Endothelial cell of hepatic sinusoid (primary cell): ENCODE data around the gene SPZ1.
"Not testable (repeated sequence)": the region's sequence is repeated elsewhere in the genome, so short reads cannot be mapped to it uniquely, and the experiment has no call there.

ENCODE experiments used
- in situ Hi-C: cut with HindIII; loops from 2 replicates; pipeline ENCODE4 v1.10.0; 2017; ENCODE audit warnings: low sequenced_read_pairs

SPZ1 gene

GRCh38 chr5:80319702-80320101 is at the start of gene SPZ1:
SPZ1 (plus strand) TSS chr5:80320002; CDS start chr5:80320216, 214 bp downstream.
- in situ Hi-C loops: loop anchor here (25.0 kb wide), 1 partner anchor 457 kb away; no protein-coding TSS in a partner anchor

- in situ Hi-C loops: not testable (repeated sequence)
Measured at GRCh38 chr5:80270543-80270942, 49.3 kb upstream of the SPZ1 start.

GRCh38 chr5:80275347-80275746 is 44.5 kb upstream of the SPZ1 start:
- in situ Hi-C loops: no loop called here

- in situ Hi-C loops: no loop called here
Measured at GRCh38 chr5:80276186-80276585, 43.6 kb upstream of the SPZ1 start.

GRCh38 chr5:80277191-80277590 is 42.6 kb upstream of the SPZ1 start:
- in situ Hi-C loops: no loop called here

- in situ Hi-C loops: no loop called here
Measured at GRCh38 chr5:80282054-80282453, 37.7 kb upstream of the SPZ1 start.

GRCh38 chr5:80283360-80283759 is 36.4 kb upstream of the SPZ1 start:
- in situ Hi-C loops: no loop called here

GRCh38 chr5:80284720-80285119 is 35.1 kb upstream of the SPZ1 start:
- in situ Hi-C loops: no loop called here

- in situ Hi-C loops: no loop called here
Measured at GRCh38 chr5:80288177-80288576, 31.6 kb upstream of the SPZ1 start.

- in situ Hi-C loops: no loop called here
Measured at GRCh38 chr5:80289320-80289719, 30.5 kb upstream of the SPZ1 start.

- in situ Hi-C loops: no loop called here
Measured at GRCh38 chr5:80291761-80292160, 28.0 kb upstream of the SPZ1 start.

- in situ Hi-C loops: no loop called here
Measured at GRCh38 chr5:80296121-80296520, 23.7 kb upstream of the SPZ1 start.

GRCh38 chr5:80299601-80300000 is 20.2 kb upstream of the SPZ1 start:
- in situ Hi-C loops: no loop called here

- in situ Hi-C loops: loop anchor here (25.0 kb wide), 1 partner anchor 438 kb away; no protein-coding TSS in a partner anchor
Measured at GRCh38 chr5:80300125-80300524, 19.7 kb upstream of the SPZ1 start.

GRCh38 chr5:80300796-80301195 is 19.0 kb upstream of the SPZ1 start:
- in situ Hi-C loops: loop anchor here (25.0 kb wide), 1 partner anchor 438 kb away; no protein-coding TSS in a partner anchor

GRCh38 chr5:80301342-80301741 is 18.5 kb upstream of the SPZ1 start:
- in situ Hi-C loops: loop anchor here (25.0 kb wide), 1 partner anchor 439 kb away; no protein-coding TSS in a partner anchor

- in situ Hi-C loops: loop anchor here (25.0 kb wide), 1 partner anchor 440 kb away; no protein-coding TSS in a partner anchor
Measured at GRCh38 chr5:80302636-80303035, 17.2 kb upstream of the SPZ1 start.

- in situ Hi-C loops: loop anchor here (25.0 kb wide), 1 partner anchor 446 kb away; no protein-coding TSS in a partner anchor
Measured at GRCh38 chr5:80308526-80308925, 11.3 kb upstream of the SPZ1 start.

GRCh38 chr5:80309871-80310665 is 9.7 kb upstream of the SPZ1 start:
- in situ Hi-C loops: loop anchor here (25.0 kb wide), 1 partner anchor 448 kb away; no protein-coding TSS in a partner anchor

GRCh38 chr5:80315244-80315643 is 4.6 kb upstream of the SPZ1 start:
- in situ Hi-C loops: loop anchor here (25.0 kb wide), 1 partner anchor 453 kb away; no protein-coding TSS in a partner anchor

GRCh38 chr5:80318212-80318611 is 1.6 kb upstream of the SPZ1 start:
- in situ Hi-C loops: loop anchor here (25.0 kb wide), 1 partner anchor 456 kb away; no protein-coding TSS in a partner anchor

- in situ Hi-C loops: loop anchor here (25.0 kb wide), 1 partner anchor 463 kb away; no protein-coding TSS in a partner anchor
Measured at GRCh38 chr5:80324912-80325311, 5.1 kb downstream of the SPZ1 start.
